GM23338 (cell line): ENCODE measurements around the gene FXYD2. TPM values are rescaled to one million over a fixed set of nuclear protein-coding genes. Genes with fewer than 3 reads are reported as not detected.

Source experiments
- ATAC-seq: fragments of 200-7000 bp; cut with Tn5 transposase; 3 replicates; pipeline ENCODE4 v1.9.1; 2020
- DNase-seq: peaks from one replicate; pipeline ENCODE4 v3.0.0-alpha.2; 2015; ENCODE audit warnings: low spot score
- H2AFZ ChIP-seq: fragments of 200-600 bp; sonication (generic); 2 replicates; pipeline ENCODE4 v1.8.0; 2016; ENCODE audit warnings: antibody characterized with exemption, mild to moderate bottlenecking, moderate library complexity
- H3F3A ChIP-seq: fragments of 200-600 bp; sonication (generic); replicated peaks from 2 replicates; pipeline ENCODE4 v1.8.0; 2017; ENCODE audit warnings: antibody characterized with exemption, mixed run types, low read depth
- H3K27ac ChIP-seq: fragments of 200-600 bp; sonication (generic); 2 replicates; pipeline ENCODE4 v1.6.1; 2016; ENCODE audit warnings: low read depth
- H3K27me3 ChIP-seq: fragments of 200-600 bp; sonication (generic); 2 replicates; pipeline ENCODE4 v1.8.0; 2016; ENCODE audit warnings: mild to moderate bottlenecking, mixed run types, moderate library complexity; ENCODE audit not compliant: insufficient read depth
- H3K36me3 ChIP-seq: fragments of 200-600 bp; sonication (generic); 2 replicates; pipeline ENCODE4 v1.8.0; 2016; ENCODE audit warnings: mild to moderate bottlenecking; ENCODE audit not compliant: insufficient read depth
- H3K4me1 ChIP-seq: fragments of 200-600 bp; sonication (generic); 2 replicates; pipeline ENCODE4 v1.8.0; 2016; ENCODE audit warnings: mild to moderate bottlenecking, moderate library complexity; ENCODE audit not compliant: insufficient read depth
- H3K4me2 ChIP-seq: fragments of 200-600 bp; sonication (generic); 2 replicates; pipeline ENCODE4 v1.7.1; 2017; ENCODE audit warnings: mixed run types
- H3K4me3 ChIP-seq: fragments of 200-600 bp; sonication (generic); 2 replicates; pipeline ENCODE4 v1.6.1; 2016; ENCODE audit warnings: mixed run types
- H3K79me2 ChIP-seq: fragments of 200-600 bp; sonication (generic); replicated peaks from 2 replicates; pipeline ENCODE4 v1.8.0; 2017; ENCODE audit warnings: mild to moderate bottlenecking; ENCODE audit not compliant: insufficient read depth
- H3K9me2 ChIP-seq: fragments of 200-600 bp; sonication (generic); 2 replicates; pipeline ENCODE4 v1.8.0; 2017; ENCODE audit not compliant: insufficient read depth
- H4K20me1 ChIP-seq: fragments of 200-600 bp; sonication (generic); replicated peaks from 2 replicates; pipeline ENCODE4 v1.8.0; 2017; ENCODE audit warnings: mild to moderate bottlenecking; ENCODE audit not compliant: insufficient read depth
- H3K27ac Mint-ChIP-seq: 2 replicates; pipeline ENCODE4 v1.8.0; 2020; ENCODE audit warnings: inconsistent platforms, mild to moderate bottlenecking, moderate library complexity, mixed read lengths
- H3K27me3 Mint-ChIP-seq: 3 replicates; pipeline ENCODE4 v1.8.0; 2022; ENCODE audit warnings: low read depth, mild to moderate bottlenecking, moderate library complexity, mixed read lengths, inconsistent platforms; ENCODE audit not compliant: insufficient read depth, poor library complexity
- H3K36me3 Mint-ChIP-seq: 3 replicates; pipeline ENCODE4 v1.8.0; 2021; ENCODE audit warnings: low read depth, mild to moderate bottlenecking, inconsistent platforms, moderate library complexity, mixed read lengths
- H3K4me1 Mint-ChIP-seq: 3 replicates; pipeline ENCODE4 v1.8.0; 2020; ENCODE audit warnings: mild to moderate bottlenecking, inconsistent platforms, mixed read lengths
- H3K4me3 Mint-ChIP-seq: 3 replicates; pipeline ENCODE4 v1.8.0; 2021; ENCODE audit warnings: moderate library complexity, mild to moderate bottlenecking, inconsistent platforms, mixed read lengths
- H3K9me3 Mint-ChIP-seq: 3 replicates; pipeline ENCODE4 v1.8.0; 2020; ENCODE audit warnings: moderate library complexity, mild to moderate bottlenecking, inconsistent platforms, mixed read lengths
- CREB1 ChIP-seq: fragments of 250-450 bp; sonication (Bioruptor Pico); IDR thresholded peaks from 2 replicates; pipeline ENCODE4 v1.5.0; 2020; ENCODE audit warnings: low read depth, mild to moderate bottlenecking, moderate library complexity
- EZH2phosphoT487 ChIP-seq: fragments of 200-600 bp; sonication (generic); IDR thresholded peaks from one replicate; pipeline ENCODE4 v1.8.1; 2018; ENCODE audit warnings: antibody characterized with exemption; ENCODE audit not compliant: unreplicated experiment
- JUNB ChIP-seq: IDR thresholded peaks from one replicate; pipeline ENCODE4 v1.6.1; 2016; ENCODE audit warnings: antibody characterized with exemption; ENCODE audit not compliant: unreplicated experiment
- NANOG ChIP-seq: IDR thresholded peaks from 2 replicates; pipeline ENCODE4 v1.6.1; 2016; ENCODE audit warnings: antibody characterized with exemption, borderline replicate concordance
- POLR2AphosphoS5 ChIP-seq: IDR thresholded peaks from 2 replicates; pipeline ENCODE4 v1.6.1; 2016; ENCODE audit warnings: antibody characterized with exemption, low read depth
- STAT1 ChIP-seq: IDR thresholded peaks from one replicate; pipeline ENCODE4 v1.6.1; 2016; ENCODE audit warnings: antibody characterized with exemption; ENCODE audit not compliant: unreplicated experiment
- ZNF114 ChIP-seq: fragments of 250-450 bp; sonication (Bioruptor Pico); IDR thresholded peaks from 2 replicates; pipeline ENCODE4 v1.5.0; 2020; ENCODE audit warnings: mild to moderate bottlenecking, moderate library complexity
- polyA plus RNA-seq: library from polyadenylated mRNA; unstranded; fragments of >200 nt; fragmentation: Nextera tagmentation; extraction: Ambion mirVana; gene quantifications from 2 replicates; pipeline ENCODE4 v1.2.1, GENCODE V29; 2016
- total RNA-seq: library from RNA; depleted of rRNA; stranded (reverse); fragments of >200 nt; shearing (Covaris generic); gene quantifications from 2 replicates; pipeline ENCODE4 v1.2.3, GENCODE V29; 2014
- TF ChIP-seq, protein P1 (sequence below), 2 experiments: fragments of 200-600 bp in 1 of 2; sonication (generic) in 1 of 2; conservative IDR thresholded peaks; 2 replicates each; pipeline versions ENCODE4 v1.5.1 to v1.6.1; 2016 to 2017; ENCODE audit warnings: antibody characterized with exemption in 2 of 2, low read depth in 2 of 2, mild to moderate bottlenecking in 2 of 2, moderate library complexity in 1 of 2
- TF ChIP-seq, protein P2 (sequence below): fragments of 250-450 bp; sonication (Bioruptor Pico); IDR thresholded peaks from 2 replicates; pipeline ENCODE4 v1.5.0; 2020; ENCODE audit warnings: mild to moderate bottlenecking, moderate library complexity
- TF ChIP-seq, protein P3 (sequence below): IDR thresholded peaks from one replicate; pipeline ENCODE4 v1.6.1; 2018; ENCODE audit warnings: antibody characterized with exemption; ENCODE audit not compliant: unreplicated experiment

Gene FXYD2
- total and polyA plus RNA-seq, 2 experiments from 2014 or later = 0.59 to 1.4 TPM

DNA sequence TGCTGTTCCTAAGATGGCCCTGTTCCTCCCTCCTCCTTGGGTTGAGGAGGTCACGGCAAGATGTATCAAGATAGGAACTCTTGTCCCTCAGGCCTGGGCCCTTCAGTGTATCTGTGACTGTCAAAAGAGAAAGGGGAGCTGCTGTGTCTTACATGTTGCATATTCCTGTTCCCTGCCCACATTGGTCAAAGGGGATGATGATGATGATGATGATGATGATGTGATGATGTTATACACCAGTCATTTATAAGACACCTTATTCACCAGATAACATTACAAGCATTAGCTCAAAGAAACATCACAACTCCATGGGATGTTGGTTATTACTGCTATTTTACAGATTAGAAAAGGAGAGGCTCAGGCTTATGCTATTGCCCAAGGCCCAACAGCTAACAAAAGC, 38.2 kb upstream of the FXYD2 start (continued):
- no peak for TF ChIP-seq NANOG
- no peak for TF ChIP-seq STAT1
- TF ChIP-seq ZNF114 = no peak
- TF ChIP-seq POLR2AphosphoS5 = no peak
- no peak for TF ChIP-seq EZH2phosphoT487
- no peak for TF ChIP-seq JUNB

DNA sequence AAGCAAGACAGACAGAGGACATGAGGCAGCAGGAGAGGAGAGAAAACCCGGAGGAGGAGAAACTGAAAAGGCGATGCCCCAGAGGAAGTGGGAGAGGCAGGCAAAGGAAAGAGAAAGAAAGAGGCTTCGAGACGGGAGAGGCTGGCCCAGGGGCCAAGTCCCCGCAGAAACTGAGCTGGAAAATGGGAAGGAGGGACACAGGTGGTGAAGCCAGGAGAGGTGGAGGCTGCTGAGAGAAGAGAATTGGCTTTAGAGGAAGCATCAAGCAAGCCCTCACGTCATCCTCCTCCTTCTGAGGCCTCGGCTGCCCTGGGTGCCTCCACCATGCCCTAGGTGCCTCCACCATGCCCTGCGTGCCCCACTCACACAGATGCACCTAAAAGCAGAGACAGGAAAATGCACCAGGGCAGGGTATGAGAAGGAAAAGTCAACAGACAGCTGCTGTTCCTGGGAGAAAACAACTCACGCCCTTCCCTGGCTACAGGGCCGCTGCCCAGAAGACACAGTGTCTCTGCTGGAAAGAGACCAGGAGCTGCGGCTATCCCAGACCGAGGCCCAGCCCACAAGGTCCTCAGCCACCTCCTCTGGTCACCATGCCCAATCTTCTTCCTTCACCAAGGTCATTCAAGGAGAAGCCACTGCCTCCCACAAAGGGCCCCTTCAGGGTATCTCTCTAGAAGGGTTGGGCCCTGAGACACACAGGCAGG, 37.6 kb upstream of the FXYD2 start:
- H3K4me2 ChIP-seq = peak overlapping the region; percentile 64
- H3K4me1 ChIP-seq = peaks cover 18% of the 10 kb centered on the region
- H3K27ac ChIP-seq = peak overlapping the region; percentile 45; the same call in 1 of the 2 replicates
- DNase-seq = no peak
- peaks cover 9% of the 10 kb centered on the region for H4K20me1 ChIP-seq
- Mint-ChIP-seq H3K27ac (no peak overlapping the region), H3K4me3 (no peak overlapping the region), H3K9me3 (no peaks in the 10 kb centered on the region; the same call in 2 of the 3 replicates), H3K4me1 (peaks cover 26% of the 10 kb centered on the region), H3K27me3 (no peaks in the 10 kb centered on the region), H3K36me3 (no peaks in the 10 kb centered on the region)
- H3K9me2 ChIP-seq = no peaks in the 10 kb centered on the region
- peaks cover 28% of the 10 kb centered on the region for H3K79me2 ChIP-seq
- no peaks in the 10 kb centered on the region for H3K36me3 ChIP-seq
- TF ChIP-seq, protein P1, sequence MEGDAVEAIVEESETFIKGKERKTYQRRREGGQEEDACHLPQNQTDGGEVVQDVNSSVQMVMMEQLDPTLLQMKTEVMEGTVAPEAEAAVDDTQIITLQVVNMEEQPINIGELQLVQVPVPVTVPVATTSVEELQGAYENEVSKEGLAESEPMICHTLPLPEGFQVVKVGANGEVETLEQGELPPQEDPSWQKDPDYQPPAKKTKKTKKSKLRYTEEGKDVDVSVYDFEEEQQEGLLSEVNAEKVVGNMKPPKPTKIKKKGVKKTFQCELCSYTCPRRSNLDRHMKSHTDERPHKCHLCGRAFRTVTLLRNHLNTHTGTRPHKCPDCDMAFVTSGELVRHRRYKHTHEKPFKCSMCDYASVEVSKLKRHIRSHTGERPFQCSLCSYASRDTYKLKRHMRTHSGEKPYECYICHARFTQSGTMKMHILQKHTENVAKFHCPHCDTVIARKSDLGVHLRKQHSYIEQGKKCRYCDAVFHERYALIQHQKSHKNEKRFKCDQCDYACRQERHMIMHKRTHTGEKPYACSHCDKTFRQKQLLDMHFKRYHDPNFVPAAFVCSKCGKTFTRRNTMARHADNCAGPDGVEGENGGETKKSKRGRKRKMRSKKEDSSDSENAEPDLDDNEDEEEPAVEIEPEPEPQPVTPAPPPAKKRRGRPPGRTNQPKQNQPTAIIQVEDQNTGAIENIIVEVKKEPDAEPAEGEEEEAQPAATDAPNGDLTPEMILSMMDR (conservative IDR thresholded peaks at IDR 0.05; ENCODE audit: low read depth in 2 of 2) = no peak
- no peak for TF ChIP-seq CREB1 (CRISPR knock-in tag)
- no peak for TF ChIP-seq ZNF114
- TF ChIP-seq, protein P2, sequence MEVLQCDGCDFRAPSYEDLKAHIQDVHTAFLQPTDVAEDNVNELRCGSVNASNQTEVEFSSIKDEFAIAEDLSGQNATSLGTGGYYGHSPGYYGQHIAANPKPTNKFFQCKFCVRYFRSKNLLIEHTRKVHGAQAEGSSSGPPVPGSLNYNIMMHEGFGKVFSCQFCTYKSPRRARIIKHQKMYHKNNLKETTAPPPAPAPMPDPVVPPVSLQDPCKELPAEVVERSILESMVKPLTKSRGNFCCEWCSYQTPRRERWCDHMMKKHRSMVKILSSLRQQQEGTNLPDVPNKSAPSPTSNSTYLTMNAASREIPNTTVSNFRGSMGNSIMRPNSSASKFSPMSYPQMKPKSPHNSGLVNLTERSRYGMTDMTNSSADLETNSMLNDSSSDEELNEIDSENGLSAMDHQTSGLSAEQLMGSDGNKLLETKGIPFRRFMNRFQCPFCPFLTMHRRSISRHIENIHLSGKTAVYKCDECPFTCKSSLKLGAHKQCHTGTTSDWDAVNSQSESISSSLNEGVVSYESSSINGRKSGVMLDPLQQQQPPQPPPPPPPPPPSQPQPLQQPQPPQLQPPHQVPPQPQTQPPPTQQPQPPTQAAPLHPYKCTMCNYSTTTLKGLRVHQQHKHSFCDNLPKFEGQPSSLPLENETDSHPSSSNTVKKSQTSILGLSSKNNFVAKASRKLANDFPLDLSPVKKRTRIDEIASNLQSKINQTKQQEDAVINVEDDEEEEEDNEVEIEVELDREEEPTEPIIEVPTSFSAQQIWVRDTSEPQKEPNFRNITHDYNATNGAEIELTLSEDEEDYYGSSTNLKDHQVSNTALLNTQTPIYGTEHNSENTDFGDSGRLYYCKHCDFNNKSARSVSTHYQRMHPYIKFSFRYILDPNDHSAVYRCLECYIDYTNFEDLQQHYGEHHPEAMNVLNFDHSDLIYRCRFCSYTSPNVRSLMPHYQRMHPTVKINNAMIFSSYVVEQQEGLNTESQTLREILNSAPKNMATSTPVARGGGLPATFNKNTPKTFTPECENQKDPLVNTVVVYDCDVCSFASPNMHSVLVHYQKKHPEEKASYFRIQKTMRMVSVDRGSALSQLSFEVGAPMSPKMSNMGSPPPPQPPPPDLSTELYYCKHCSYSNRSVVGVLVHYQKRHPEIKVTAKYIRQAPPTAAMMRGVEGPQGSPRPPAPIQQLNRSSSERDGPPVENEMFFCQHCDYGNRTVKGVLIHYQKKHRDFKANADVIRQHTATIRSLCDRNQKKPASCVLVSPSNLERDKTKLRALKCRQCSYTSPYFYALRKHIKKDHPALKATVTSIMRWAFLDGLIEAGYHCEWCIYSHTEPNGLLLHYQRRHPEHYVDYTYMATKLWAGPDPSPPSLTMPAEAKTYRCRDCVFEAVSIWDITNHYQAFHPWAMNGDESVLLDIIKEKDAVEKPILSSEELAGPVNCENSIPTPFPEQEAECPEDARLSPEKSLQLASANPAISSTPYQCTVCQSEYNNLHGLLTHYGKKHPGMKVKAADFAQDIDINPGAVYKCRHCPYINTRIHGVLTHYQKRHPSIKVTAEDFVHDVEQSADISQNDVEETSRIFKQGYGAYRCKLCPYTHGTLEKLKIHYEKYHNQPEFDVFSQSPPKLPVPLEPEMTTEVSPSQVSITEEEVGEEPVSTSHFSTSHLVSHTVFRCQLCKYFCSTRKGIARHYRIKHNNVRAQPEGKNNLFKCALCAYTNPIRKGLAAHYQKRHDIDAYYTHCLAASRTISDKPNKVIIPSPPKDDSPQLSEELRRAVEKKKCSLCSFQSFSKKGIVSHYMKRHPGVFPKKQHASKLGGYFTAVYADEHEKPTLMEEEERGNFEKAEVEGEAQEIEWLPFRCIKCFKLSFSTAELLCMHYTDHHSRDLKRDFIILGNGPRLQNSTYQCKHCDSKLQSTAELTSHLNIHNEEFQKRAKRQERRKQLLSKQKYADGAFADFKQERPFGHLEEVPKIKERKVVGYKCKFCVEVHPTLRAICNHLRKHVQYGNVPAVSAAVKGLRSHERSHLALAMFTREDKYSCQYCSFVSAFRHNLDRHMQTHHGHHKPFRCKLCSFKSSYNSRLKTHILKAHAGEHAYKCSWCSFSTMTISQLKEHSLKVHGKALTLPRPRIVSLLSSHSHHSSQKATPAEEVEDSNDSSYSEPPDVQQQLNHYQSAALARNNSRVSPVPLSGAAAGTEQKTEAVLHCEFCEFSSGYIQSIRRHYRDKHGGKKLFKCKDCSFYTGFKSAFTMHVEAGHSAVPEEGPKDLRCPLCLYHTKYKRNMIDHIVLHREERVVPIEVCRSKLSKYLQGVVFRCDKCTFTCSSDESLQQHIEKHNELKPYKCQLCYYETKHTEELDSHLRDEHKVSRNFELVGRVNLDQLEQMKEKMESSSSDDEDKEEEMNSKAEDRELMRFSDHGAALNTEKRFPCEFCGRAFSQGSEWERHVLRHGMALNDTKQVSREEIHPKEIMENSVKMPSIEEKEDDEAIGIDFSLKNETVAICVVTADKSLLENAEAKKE = no peak
- TF ChIP-seq JUNB = no peak
- TF ChIP-seq, protein P3, sequence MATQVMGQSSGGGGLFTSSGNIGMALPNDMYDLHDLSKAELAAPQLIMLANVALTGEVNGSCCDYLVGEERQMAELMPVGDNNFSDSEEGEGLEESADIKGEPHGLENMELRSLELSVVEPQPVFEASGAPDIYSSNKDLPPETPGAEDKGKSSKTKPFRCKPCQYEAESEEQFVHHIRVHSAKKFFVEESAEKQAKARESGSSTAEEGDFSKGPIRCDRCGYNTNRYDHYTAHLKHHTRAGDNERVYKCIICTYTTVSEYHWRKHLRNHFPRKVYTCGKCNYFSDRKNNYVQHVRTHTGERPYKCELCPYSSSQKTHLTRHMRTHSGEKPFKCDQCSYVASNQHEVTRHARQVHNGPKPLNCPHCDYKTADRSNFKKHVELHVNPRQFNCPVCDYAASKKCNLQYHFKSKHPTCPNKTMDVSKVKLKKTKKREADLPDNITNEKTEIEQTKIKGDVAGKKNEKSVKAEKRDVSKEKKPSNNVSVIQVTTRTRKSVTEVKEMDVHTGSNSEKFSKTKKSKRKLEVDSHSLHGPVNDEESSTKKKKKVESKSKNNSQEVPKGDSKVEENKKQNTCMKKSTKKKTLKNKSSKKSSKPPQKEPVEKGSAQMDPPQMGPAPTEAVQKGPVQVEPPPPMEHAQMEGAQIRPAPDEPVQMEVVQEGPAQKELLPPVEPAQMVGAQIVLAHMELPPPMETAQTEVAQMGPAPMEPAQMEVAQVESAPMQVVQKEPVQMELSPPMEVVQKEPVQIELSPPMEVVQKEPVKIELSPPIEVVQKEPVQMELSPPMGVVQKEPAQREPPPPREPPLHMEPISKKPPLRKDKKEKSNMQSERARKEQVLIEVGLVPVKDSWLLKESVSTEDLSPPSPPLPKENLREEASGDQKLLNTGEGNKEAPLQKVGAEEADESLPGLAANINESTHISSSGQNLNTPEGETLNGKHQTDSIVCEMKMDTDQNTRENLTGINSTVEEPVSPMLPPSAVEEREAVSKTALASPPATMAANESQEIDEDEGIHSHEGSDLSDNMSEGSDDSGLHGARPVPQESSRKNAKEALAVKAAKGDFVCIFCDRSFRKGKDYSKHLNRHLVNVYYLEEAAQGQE = no peak
- no peak for TF ChIP-seq STAT1
- no peak overlapping the region for H3K4me3 ChIP-seq
- no peaks in the 10 kb centered on the region for H3K27me3 ChIP-seq
- ATAC-seq = no peak
- no peaks in the 10 kb centered on the region for H3F3A ChIP-seq
- H2AFZ ChIP-seq = no peak overlapping the region
